Activated T-cell treated with anti-CD3 and anti-CD28 coated beads for 1 hour (primary cell): ENCODE measurements around the gene FGF10.

Experiments used
- DNase-seq: peaks from one replicate; pipeline ENCODE4 v3.0.0-alpha.2; 2020; ENCODE audit warnings: low read depth

FGF10 gene

GRCh38 chr5:44389090-44389822, at the start of gene FGF10:
Gene FGF10 (minus strand): TSS chr5:44389420. CDS start chr5:44388682, 738 bp downstream.
- DNase-seq: no peak

GRCh38 chr5:44426944-44427343, 37.7 kb upstream of the FGF10 start:
- no peak for DNase-seq

- DNase-seq: no peak
Observed at GRCh38 chr5:44412286-44412685, 23.1 kb upstream of the FGF10 start.

GRCh38 chr5:44402084-44402483, 12.9 kb upstream of the FGF10 start:
- no peak for DNase-seq

GRCh38 chr5:44401611-44402010, 12.4 kb upstream of the FGF10 start:
- no peak for DNase-seq

GRCh38 chr5:44398382-44398781, 9.2 kb upstream of the FGF10 start:
- no peak for DNase-seq

GRCh38 chr5:44396312-44396711, 7.1 kb upstream of the FGF10 start:
- no peak for DNase-seq

- DNase-seq: no peak
Observed at GRCh38 chr5:44390351-44390750, 1.1 kb upstream of the FGF10 start.

GRCh38 chr5:44389823-44390143, 563 bp upstream of the FGF10 start:
- DNase-seq: no peak

GRCh38 chr5:44388321-44389089, 715 bp downstream of the FGF10 start:
- no peak for DNase-seq

- DNase-seq: no peak
Observed at GRCh38 chr5:44387921-44388320, 1.3 kb downstream of the FGF10 start.

GRCh38 chr5:44387406-44387805, 1.8 kb downstream of the FGF10 start:
- no peak for DNase-seq

GRCh38 chr5:44385291-44385900, 3.8 kb downstream of the FGF10 start:
- no peak for DNase-seq

GRCh38 chr5:44384816-44385215, 4.4 kb downstream of the FGF10 start:
- no peak for DNase-seq

GRCh38 chr5:44382894-44383293, 6.3 kb downstream of the FGF10 start:
- DNase-seq: no peak

- no peak for DNase-seq
Observed at GRCh38 chr5:44377057-44377456, 12.2 kb downstream of the FGF10 start.

- no peak for DNase-seq
Observed at GRCh38 chr5:44372028-44372427, 17.2 kb downstream of the FGF10 start.

GRCh38 chr5:44367203-44367602, 22.0 kb downstream of the FGF10 start:
- no peak for DNase-seq

GRCh38 chr5:44365345-44365744, 23.9 kb downstream of the FGF10 start:
- DNase-seq: no peak

- no peak for DNase-seq
Observed at GRCh38 chr5:44364097-44364496, 25.1 kb downstream of the FGF10 start.

- no peak for DNase-seq
Observed at GRCh38 chr5:44361342-44362001, 27.7 kb downstream of the FGF10 start.

GRCh38 chr5:44360919-44361318, 28.3 kb downstream of the FGF10 start:
- DNase-seq: no peak

- DNase-seq: no peak
Observed at GRCh38 chr5:44358421-44358820, 30.8 kb downstream of the FGF10 start.
